B cell (primary cell): ENCODE measurements around the gene WFDC2. TPM values are rescaled to one million over a fixed set of nuclear protein-coding genes. Genes with fewer than 3 reads are reported as not detected.

Source experiments
- ATAC-seq: fragments of 200-7000 bp; cut with Tn5 transposase; one replicate; pipeline ENCODE4 v1.10.0; 2021; ENCODE audit warnings: low read depth, mild to moderate bottlenecking, moderate number of reproducible peaks, moderate library complexity
- CTCF ChIA-PET: fragments of 350-600 bp; sonication (Branson Sonifier 250); formaldehyde crosslinking; loops from one replicate; lab custom pipeline; 2021; ENCODE audit warnings: antibody characterized with exemption, inconsistent platforms; lab: Charles Lee
- POLR2A ChIA-PET: fragments of 350-600 bp; sonication (Branson Sonifier 250); formaldehyde crosslinking; loops from one replicate; lab custom pipeline; 2021; ENCODE audit warnings: antibody characterized with exemption; lab: Charles Lee
- DNase-seq: peaks from one replicate; pipeline ENCODE4 v3.0.0; 2013
- H2AFZ ChIP-seq: 2 replicates; pipeline ENCODE4 v1.6.1; 2012; ENCODE audit warnings: mild to moderate bottlenecking, low read depth, low read length; ENCODE audit not compliant: insufficient read depth, poor library complexity, severe bottlenecking
- H3K27ac ChIP-seq, 2 donors: 1 replicate in 1 of 2; 2 replicates in 1 of 2; pipeline ENCODE4 v1.5.1; 2012 to 2013; ENCODE audit warnings: low read length in 2 of 2, mild to moderate bottlenecking in 2 of 2, moderate library complexity in 1 of 2
- H3K27me3 ChIP-seq, 4 experiments: fragments of 200-600 bp in 1 of 4; sonication (generic) in 1 of 4; replicated peaks in 1 of 4; 1 replicate in 2 of 4; 2 replicates in 2 of 4; pipeline versions ENCODE4 v1.6.1 to v1.7.0; 2013 to 2016; ENCODE audit warnings: low read length in 3 of 4, mild to moderate bottlenecking in 2 of 4, mixed read lengths in 1 of 4, moderate library complexity in 1 of 4; ENCODE audit not compliant: insufficient read depth in 4 of 4, control insufficient read depth in 3 of 4; ENCODE audit errors: control extremely low read depth in 1 of 4
- H3K36me3 ChIP-seq, 2 experiments: replicated peaks in 1 of 2; 1 replicate in 1 of 2; 2 replicates in 1 of 2; pipeline versions ENCODE4 v1.6.1 to v1.7.1; 2013; ENCODE audit warnings: low read length in 1 of 2; ENCODE audit not compliant: insufficient read depth in 2 of 2, control insufficient read depth in 1 of 2; ENCODE audit errors: control extremely low read depth in 1 of 2, extremely low read depth in 1 of 2
- H3K4me1 ChIP-seq, 2 donors: fragments of 200-600 bp in 1 of 2; sonication (generic) in 1 of 2; 1 replicate in 1 of 2; 2 replicates in 1 of 2; pipeline versions ENCODE4 v1.5.1 to v1.6.1; 2013 to 2017; ENCODE audit warnings: low read length in 2 of 2; ENCODE audit not compliant: control insufficient read depth in 2 of 2, insufficient read depth in 2 of 2
- H3K4me2 ChIP-seq: replicated peaks from 2 replicates; pipeline ENCODE3; 2012; ENCODE audit warnings: mild to moderate bottlenecking, low read depth, low read length; ENCODE audit not compliant: poor library complexity, severe bottlenecking
- H3K4me3 ChIP-seq, 5 experiments: fragments of 200-600 bp in 1 of 5; sonication (generic) in 1 of 5; 1 replicate in 3 of 5; 2 replicates in 2 of 5; pipeline versions ENCODE4 v1.5.1 to v1.7.0; 2011 to 2016; ENCODE audit warnings: low read length in 4 of 5, mild to moderate bottlenecking in 4 of 5, low read depth in 2 of 5, control low read depth in 1 of 5, moderate library complexity in 1 of 5; ENCODE audit not compliant: insufficient read depth in 1 of 5; ENCODE audit errors: control extremely low read depth in 1 of 5, extremely low read depth in 1 of 5
- H3K79me2 ChIP-seq: fragments of 200-600 bp; sonication (generic); one replicate; pipeline ENCODE4 v1.6.0; 2016; ENCODE audit warnings: low read length; ENCODE audit not compliant: control insufficient read depth, insufficient read depth
- H3K9ac ChIP-seq: fragments of 200-600 bp; sonication (generic); 2 replicates; pipeline ENCODE4 v1.6.1; 2017; ENCODE audit warnings: mild to moderate bottlenecking, low read length, moderate library complexity
- H3K9me3 ChIP-seq, 3 donors: one replicate each; pipeline versions ENCODE4 v1.6.1 to v1.7.1; 2013; ENCODE audit warnings: low read length in 2 of 3; ENCODE audit not compliant: control insufficient read depth in 2 of 3, insufficient read depth in 1 of 3; ENCODE audit errors: control extremely low read depth in 1 of 3
- H4K20me1 ChIP-seq: 2 replicates; pipeline ENCODE4 v1.6.0; 2012; ENCODE audit warnings: mild to moderate bottlenecking, low read length; ENCODE audit not compliant: insufficient read depth, control insufficient read depth, poor library complexity, severe bottlenecking
- H3K27ac Mint-ChIP-seq: one replicate; pipeline ENCODE4 v1.8.0; 2021; ENCODE audit warnings: mixed read lengths
- H3K27me3 Mint-ChIP-seq: one replicate; pipeline ENCODE4 v1.8.0; 2021; ENCODE audit warnings: mixed read lengths
- H3K4me1 Mint-ChIP-seq: one replicate; pipeline ENCODE4 v1.8.0; 2021; ENCODE audit warnings: mixed read lengths
- H3K4me3 Mint-ChIP-seq: one replicate; pipeline ENCODE4 v1.8.0; 2021; ENCODE audit warnings: mixed read lengths
- H3K9me3 Mint-ChIP-seq: one replicate; pipeline ENCODE4 v1.8.0; 2022; ENCODE audit warnings: mixed read lengths; ENCODE audit not compliant: insufficient read depth
- EZH2 ChIP-seq: IDR thresholded peaks from 2 replicates; pipeline ENCODE4 v1.6.1; 2012; ENCODE audit warnings: borderline replicate concordance, low read depth, mild to moderate bottlenecking, moderate library complexity, low read length; ENCODE audit not compliant: insufficient read depth, poor library complexity, severe bottlenecking
- WGBS: methylation state at CpG from one replicate; pipeline ENCODE4 v1.1.5; 2013; ENCODE audit warnings: missing lambda C conversion rate; ENCODE audit not compliant: insufficient coverage; 5-methylcytosine and 5-hydroxymethylcytosine counted together
- intact Hi-C: fragments of 100-400 bp; cut with micrococcal nuclease; formaldehyde crosslinking; loops from one replicate; pipeline ENCODE4 v1.10.0; 2022
- polyA plus RNA-seq: library from polyadenylated mRNA; depleted of rRNA; stranded (reverse); fragments of >200 nt; gene quantifications from 2 replicates; pipeline ENCODE4 v1.2.3, GENCODE V29; 2012
- total RNA-seq, 2 donors: library from RNA; stranded (reverse); fragments of 120-200 nt in 1 of 2; gene quantifications; 1 replicate in 1 of 2; 2 replicates in 1 of 2; pipeline versions ENCODE4 v1.2.3 to v1.2.4, GENCODE V29; 2013 to 2022
- TF ChIP-seq, protein P1 (sequence below): fragments of 200-600 bp; IDR thresholded peaks from one replicate; pipeline ENCODE4 v1.8.0; 2022; ENCODE audit warnings: antibody characterized with exemption, mild to moderate bottlenecking

Gene WFDC2
- total and polyA plus RNA-seq, 2 donors (not counting 1 experiment from before 2014, with no cell fraction given) = 0.81 TPM; not detected in 1

DNA sequence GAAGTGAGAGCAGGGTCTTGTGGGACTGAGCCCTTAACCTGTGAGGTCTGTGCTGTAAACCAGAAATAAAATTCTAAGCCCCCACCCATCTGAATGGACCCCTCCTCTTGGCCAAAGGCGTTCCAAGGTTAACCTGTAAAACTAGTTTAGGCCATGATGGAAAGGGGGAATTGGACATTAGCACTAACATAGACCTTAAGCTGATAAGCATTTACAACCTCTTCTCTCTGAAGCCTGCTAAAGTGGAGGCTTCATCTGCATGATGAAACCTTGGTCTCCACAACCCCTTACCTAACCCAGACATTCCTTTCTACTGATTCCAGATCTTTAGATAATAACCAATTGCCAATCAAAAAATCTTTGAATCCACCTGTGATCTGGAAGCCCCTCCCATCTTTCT lies 27.8 kb upstream of the WFDC2 start:
- ATAC-seq = no peak
- no peak overlapping the region for H3K4me3 Mint-ChIP-seq

DNA sequence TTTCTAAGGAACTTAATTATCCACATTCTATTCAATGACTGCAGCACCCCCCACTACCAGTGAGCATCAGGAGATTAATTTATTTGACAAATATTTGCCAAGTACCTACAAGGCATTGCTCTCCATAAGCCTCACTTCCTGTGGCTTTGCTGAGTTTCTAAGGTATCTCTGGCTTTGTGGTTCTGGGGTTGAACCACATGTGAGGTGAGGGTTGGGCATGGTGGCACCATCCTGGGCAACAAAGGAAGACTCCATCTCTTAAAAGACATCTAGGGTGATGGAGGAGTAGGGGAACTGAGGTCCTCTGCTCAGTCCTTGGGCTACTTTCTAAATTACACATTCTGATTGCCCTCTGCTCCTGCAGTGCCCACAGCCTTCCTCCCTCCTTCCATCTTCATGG lies 25.5 kb upstream of the WFDC2 start:
- Histone ChIP-seq H3K27ac (no peak overlapping the region), H2AFZ (no peak overlapping the region), H3K79me2 (no peaks in the 10 kb centered on the region), H3K9me3 (no peaks in the 10 kb centered on the region), H3K27me3 (peaks cover 0 to 3% (median 0%) of the 10 kb centered on the region in 4 experiments), H3K4me1 (no peaks in the 10 kb centered on the region), H3K4me2 (no peak overlapping the region), H4K20me1 (no peaks in the 10 kb centered on the region), H3K9ac (no peak overlapping the region), H3K36me3 (no peaks in the 10 kb centered on the region), H3K4me3 (no peak overlapping the region)
- POLR2A ChIA-PET = no interaction called here
- CTCF ChIA-PET = interaction anchor here (0.8 to 1.7 kb wide), 6 partner anchors 9 to 132 kb away, joined by 3 to 5 read pairs (median 4); partner anchors contain the start of gene SYS1
- Mint-ChIP-seq H3K27me3 (peaks cover 9% of the 10 kb centered on the region), H3K4me1 (no peaks in the 10 kb centered on the region), H3K9me3 (no peaks in the 10 kb centered on the region), H3K4me3 (no peak overlapping the region), H3K27ac (no peak overlapping the region)
- intact Hi-C loops = no loop called here
- TF ChIP-seq, protein P1, sequence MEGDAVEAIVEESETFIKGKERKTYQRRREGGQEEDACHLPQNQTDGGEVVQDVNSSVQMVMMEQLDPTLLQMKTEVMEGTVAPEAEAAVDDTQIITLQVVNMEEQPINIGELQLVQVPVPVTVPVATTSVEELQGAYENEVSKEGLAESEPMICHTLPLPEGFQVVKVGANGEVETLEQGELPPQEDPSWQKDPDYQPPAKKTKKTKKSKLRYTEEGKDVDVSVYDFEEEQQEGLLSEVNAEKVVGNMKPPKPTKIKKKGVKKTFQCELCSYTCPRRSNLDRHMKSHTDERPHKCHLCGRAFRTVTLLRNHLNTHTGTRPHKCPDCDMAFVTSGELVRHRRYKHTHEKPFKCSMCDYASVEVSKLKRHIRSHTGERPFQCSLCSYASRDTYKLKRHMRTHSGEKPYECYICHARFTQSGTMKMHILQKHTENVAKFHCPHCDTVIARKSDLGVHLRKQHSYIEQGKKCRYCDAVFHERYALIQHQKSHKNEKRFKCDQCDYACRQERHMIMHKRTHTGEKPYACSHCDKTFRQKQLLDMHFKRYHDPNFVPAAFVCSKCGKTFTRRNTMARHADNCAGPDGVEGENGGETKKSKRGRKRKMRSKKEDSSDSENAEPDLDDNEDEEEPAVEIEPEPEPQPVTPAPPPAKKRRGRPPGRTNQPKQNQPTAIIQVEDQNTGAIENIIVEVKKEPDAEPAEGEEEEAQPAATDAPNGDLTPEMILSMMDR = no peak
- no peak for TF ChIP-seq EZH2
- DNase-seq (no peak), ATAC-seq (no peak)

More for the DNA sequence above, 27.8 kb upstream of the WFDC2 start:
- intact Hi-C loops = no loop called here
- Histone ChIP-seq H3K27ac (no peak overlapping the region), H4K20me1 (no peaks in the 10 kb centered on the region), H3K4me2 (no peak overlapping the region), H3K27me3 (peaks cover 0 to 3% (median 0%) of the 10 kb centered on the region in 4 experiments), H3K4me1 (peaks cover 3 to 5% of the 10 kb centered on the region in 2 donors), H3K9me3 (no peaks in the 10 kb centered on the region), H3K79me2 (no peaks in the 10 kb centered on the region), H2AFZ (no peak overlapping the region), H3K36me3 (no peaks in the 10 kb centered on the region), H3K9ac (no peak overlapping the region), H3K4me3 (no peak overlapping the region)
- no CpG with 5 or more reads among the region's 1 CpG for WGBS
- POLR2A ChIA-PET = no interaction called here
- CTCF ChIA-PET = no interaction called here
- no peaks in the 10 kb centered on the region for H3K9me3 Mint-ChIP-seq
- H3K27me3 Mint-ChIP-seq = peaks cover 9% of the 10 kb centered on the region
- H3K27ac Mint-ChIP-seq = no peak overlapping the region
- DNase-seq = no peak
- H3K4me1 Mint-ChIP-seq = peaks cover 3% of the 10 kb centered on the region
- TF ChIP-seq EZH2 = no peak
- TF ChIP-seq, protein P1 = no peak
